ENCODE data around the gene RASL10B. TPM values are rescaled to one million over a fixed set of nuclear protein-coding genes. Genes with fewer than 3 reads are reported as not detected.

RASL10B gene
- total RNA-seq, 1 donor from 2014 or later: 1.0 TPM

DNA sequence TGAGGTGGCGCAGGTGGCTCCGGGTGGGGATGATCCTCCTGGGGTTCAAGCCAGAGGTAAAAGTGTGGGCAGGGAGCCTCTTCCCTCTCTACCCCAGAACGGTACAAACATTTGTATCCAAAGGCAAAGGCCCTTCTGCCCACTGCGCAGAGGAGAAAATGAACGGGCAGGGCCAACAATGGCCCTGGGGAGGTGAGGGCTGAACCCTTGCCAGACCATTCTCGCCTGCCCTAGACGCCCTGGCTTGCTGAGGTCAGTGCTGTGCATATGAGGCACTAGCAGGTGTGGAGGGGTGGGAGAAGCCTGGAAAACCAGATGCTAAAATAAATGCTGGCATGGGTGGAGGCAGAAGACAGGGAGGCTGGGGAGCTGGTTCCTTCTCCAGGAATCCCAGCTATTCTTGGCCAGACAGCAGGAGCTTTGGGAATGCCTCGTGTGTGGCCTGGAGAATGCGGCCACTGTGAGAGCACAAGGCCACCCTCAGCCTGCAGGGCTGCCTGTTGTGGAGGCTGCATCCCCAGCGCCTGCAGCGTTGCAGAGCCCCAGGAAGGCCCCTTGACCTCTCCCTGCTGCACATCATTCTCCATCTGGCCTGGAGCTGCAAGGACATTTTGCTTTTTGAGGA lies 33.8 kb downstream of the RASL10B start:
- Mint-ChIP-seq H3K4me1 (ENCODE audit: low read depth) (peaks cover 7% of the 10 kb centered on the region), H3K4me3 (peak overlapping the region; percentile 88), H3K9me3 (no peaks in the 10 kb centered on the region), H3K27ac (no peak overlapping the region), H3K36me3 (ENCODE audit: low read depth) (no peaks in the 10 kb centered on the region), H3K27me3 (ENCODE audit: insufficient read depth) (peaks cover 19% of the 10 kb centered on the region)
- intact Hi-C loops (cut with micrococcal nuclease): no loop called here
- no peak for DNase-seq (ENCODE audit: low spot score)

- intact Hi-C loops (cut with micrococcal nuclease): no loop called here
- Mint-ChIP-seq H3K27ac (no peak overlapping the region), H3K9me3 (no peaks in the 10 kb centered on the region), H3K27me3 (ENCODE audit: insufficient read depth) (peaks cover 21% of the 10 kb centered on the region), H3K36me3 (ENCODE audit: low read depth) (no peaks in the 10 kb centered on the region), H3K4me1 (ENCODE audit: low read depth) (peaks cover 7% of the 10 kb centered on the region), H3K4me3 (no peak overlapping the region)
- DNase-seq (ENCODE audit: low spot score): no peak
Observed at GRCh38 chr17:35765756-35766488, 34.5 kb downstream of the RASL10B start.

GRCh38 chr17:35766489-35766877 lies 35.0 kb downstream of the RASL10B start:
- intact Hi-C loops (cut with micrococcal nuclease): no loop called here
- Mint-ChIP-seq H3K27ac (no peak overlapping the region), H3K4me3 (no peak overlapping the region), H3K36me3 (ENCODE audit: low read depth) (no peaks in the 10 kb centered on the region), H3K27me3 (ENCODE audit: insufficient read depth) (peaks cover 21% of the 10 kb centered on the region), H3K4me1 (ENCODE audit: low read depth) (peaks cover 7% of the 10 kb centered on the region), H3K9me3 (no peaks in the 10 kb centered on the region)
- no peak for DNase-seq (ENCODE audit: low spot score)

DNA sequence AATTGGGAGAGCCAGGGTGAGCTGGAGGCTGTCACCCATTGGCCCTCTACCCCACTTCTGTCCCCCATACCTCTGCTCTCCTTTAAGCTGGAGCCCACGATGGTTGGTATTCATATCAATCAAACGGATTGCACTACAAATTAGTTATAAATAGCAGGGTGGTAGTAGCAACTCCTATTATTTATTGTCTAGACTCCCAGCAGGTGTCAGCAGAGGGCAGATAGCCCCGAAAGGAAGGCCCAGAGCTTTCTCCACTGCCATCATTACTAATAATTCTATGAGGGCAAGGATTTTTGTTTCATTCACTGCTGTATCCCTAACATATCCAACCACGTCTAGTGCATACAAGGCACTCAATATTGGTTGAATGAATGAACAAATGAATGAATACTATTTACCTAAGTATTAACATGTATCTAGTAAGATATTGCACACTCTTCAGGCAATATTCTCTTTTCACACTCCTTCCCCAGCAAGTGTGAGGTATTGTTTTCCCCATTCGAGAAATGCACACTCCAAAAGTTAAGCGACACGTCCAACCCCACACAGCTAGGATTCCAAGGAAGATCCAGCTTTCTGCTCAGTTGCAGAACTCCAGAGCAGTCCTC lies 35.6 kb downstream of the RASL10B start:
- H3K27me3 Mint-ChIP-seq (ENCODE audit: insufficient read depth): peaks cover 21% of the 10 kb centered on the region
- H3K36me3 Mint-ChIP-seq (ENCODE audit: low read depth): no peaks in the 10 kb centered on the region
- DNase-seq (ENCODE audit: low spot score): no peak
- intact Hi-C loops (cut with micrococcal nuclease): no loop called here
- H3K9me3 Mint-ChIP-seq: no peaks in the 10 kb centered on the region
- no peak overlapping the region for H3K4me3 Mint-ChIP-seq
- peaks cover 7% of the 10 kb centered on the region for H3K4me1 Mint-ChIP-seq (ENCODE audit: low read depth)
- no peak overlapping the region for H3K27ac Mint-ChIP-seq

- Mint-ChIP-seq H3K27ac (no peak overlapping the region), H3K36me3 (ENCODE audit: low read depth) (no peaks in the 10 kb centered on the region), H3K4me1 (ENCODE audit: low read depth) (peaks cover 7% of the 10 kb centered on the region), H3K4me3 (no peak overlapping the region), H3K27me3 (ENCODE audit: insufficient read depth) (peaks cover 25% of the 10 kb centered on the region), H3K9me3 (no peaks in the 10 kb centered on the region)
- DNase-seq (ENCODE audit: low spot score): no peak
- intact Hi-C loops (cut with micrococcal nuclease): no loop called here
Observed at GRCh38 chr17:35768797-35769196, 37.4 kb downstream of the RASL10B start.

DNA sequence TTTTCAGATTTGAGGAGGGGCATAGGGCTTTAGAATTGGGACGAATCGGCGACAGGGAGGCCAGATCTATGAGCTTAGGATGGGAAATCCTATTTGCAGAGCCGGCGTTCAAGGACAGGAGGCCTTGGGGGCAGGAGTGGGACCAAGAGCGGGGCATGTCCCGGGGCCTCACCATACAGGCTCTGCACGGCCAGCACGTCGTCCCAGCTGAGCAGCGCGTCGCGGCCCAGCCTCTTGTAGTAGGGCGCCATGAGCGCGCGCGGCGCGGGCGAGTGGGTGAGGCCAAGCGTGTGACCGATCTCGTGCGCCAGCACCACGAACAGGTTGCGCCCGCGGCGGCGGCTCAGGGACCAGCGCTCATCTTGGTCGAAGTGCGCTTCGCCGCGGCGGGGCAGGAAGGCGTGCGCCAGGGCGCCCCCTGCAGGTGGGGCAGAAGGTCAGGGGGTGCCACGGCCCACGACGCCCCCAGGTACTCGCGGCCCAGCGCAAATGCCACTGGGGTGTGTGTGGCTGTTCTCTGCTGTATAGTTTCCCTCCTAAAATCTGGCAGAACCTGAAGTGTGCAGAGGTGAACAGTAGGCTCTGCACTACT lies 38.6 kb downstream of the RASL10B start:
- no peak for DNase-seq (ENCODE audit: low spot score)
- H3K27me3 Mint-ChIP-seq (ENCODE audit: insufficient read depth): peaks cover 30% of the 10 kb centered on the region
- intact Hi-C loops (cut with micrococcal nuclease): no loop called here
- no peak overlapping the region for H3K4me3 Mint-ChIP-seq
- no peaks in the 10 kb centered on the region for H3K36me3 Mint-ChIP-seq (ENCODE audit: low read depth)
- no peak overlapping the region for H3K27ac Mint-ChIP-seq
- no peaks in the 10 kb centered on the region for H3K9me3 Mint-ChIP-seq
- H3K4me1 Mint-ChIP-seq (ENCODE audit: low read depth): peaks cover under 1% of the 10 kb centered on the region

GRCh38 chr17:35773129-35773528 lies 41.7 kb downstream of the RASL10B start:
- no peak overlapping the region for H3K27ac Mint-ChIP-seq
- no peak for DNase-seq (ENCODE audit: low spot score)
- no peaks in the 10 kb centered on the region for H3K36me3 Mint-ChIP-seq (ENCODE audit: low read depth)
- no peaks in the 10 kb centered on the region for H3K9me3 Mint-ChIP-seq
- intact Hi-C loops (cut with micrococcal nuclease): no loop called here
- H3K4me3 Mint-ChIP-seq: no peak overlapping the region
- no peaks in the 10 kb centered on the region for H3K4me1 Mint-ChIP-seq (ENCODE audit: low read depth)
- H3K27me3 Mint-ChIP-seq (ENCODE audit: insufficient read depth): peaks cover 20% of the 10 kb centered on the region

DNA sequence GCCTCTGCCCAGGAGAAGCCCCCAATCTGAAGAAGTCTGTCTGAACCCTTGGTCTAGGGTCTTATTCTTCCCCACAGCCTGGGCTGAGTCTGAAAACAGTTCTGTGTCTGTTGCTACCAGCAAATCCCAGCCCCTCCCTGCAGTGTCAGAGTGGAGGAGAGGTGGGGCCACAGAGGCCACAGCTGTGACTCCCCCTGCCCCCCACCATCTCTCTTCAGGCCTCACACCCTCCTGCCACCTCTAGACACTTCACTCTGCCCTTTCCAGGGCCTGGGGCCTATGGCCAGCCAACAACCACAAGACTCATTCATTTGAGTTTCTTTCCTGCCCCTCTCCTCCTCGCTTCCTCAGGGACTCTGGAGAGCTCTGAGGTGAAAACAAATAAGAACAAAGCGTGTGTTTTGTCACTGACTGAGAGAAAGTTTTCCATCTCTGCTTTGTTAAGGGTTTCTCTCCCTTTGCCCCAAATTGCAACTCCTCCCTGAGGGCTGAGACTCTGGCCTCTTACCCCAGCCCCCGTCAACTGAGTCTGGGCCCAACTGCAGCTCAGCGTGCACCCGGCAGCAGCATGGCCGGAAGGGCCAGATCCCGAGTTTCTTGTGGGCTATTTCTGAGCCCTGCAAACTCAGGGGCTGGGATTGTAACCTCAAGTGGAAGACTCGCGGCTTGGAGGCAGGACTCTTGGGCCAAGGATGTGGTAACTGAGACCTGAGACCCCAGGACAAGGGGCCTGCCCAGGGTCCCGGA lies 42.4 kb downstream of the RASL10B start:
- intact Hi-C loops (cut with micrococcal nuclease): no loop called here
- Mint-ChIP-seq H3K27ac (no peak overlapping the region), H3K4me1 (ENCODE audit: low read depth) (no peaks in the 10 kb centered on the region), H3K27me3 (ENCODE audit: insufficient read depth) (peaks cover 20% of the 10 kb centered on the region), H3K36me3 (ENCODE audit: low read depth) (no peaks in the 10 kb centered on the region), H3K4me3 (no peak overlapping the region), H3K9me3 (no peaks in the 10 kb centered on the region)
- no peak for DNase-seq (ENCODE audit: low spot score)

- Mint-ChIP-seq H3K27me3 (ENCODE audit: insufficient read depth) (peaks cover 20% of the 10 kb centered on the region), H3K27ac (no peak overlapping the region), H3K4me1 (ENCODE audit: low read depth) (no peaks in the 10 kb centered on the region), H3K9me3 (no peaks in the 10 kb centered on the region), H3K36me3 (ENCODE audit: low read depth) (no peaks in the 10 kb centered on the region), H3K4me3 (no peak overlapping the region)
- no peak for DNase-seq (ENCODE audit: low spot score)
- intact Hi-C loops (cut with micrococcal nuclease): no loop called here
Observed at GRCh38 chr17:35774499-35774898, 43.1 kb downstream of the RASL10B start.

DNA sequence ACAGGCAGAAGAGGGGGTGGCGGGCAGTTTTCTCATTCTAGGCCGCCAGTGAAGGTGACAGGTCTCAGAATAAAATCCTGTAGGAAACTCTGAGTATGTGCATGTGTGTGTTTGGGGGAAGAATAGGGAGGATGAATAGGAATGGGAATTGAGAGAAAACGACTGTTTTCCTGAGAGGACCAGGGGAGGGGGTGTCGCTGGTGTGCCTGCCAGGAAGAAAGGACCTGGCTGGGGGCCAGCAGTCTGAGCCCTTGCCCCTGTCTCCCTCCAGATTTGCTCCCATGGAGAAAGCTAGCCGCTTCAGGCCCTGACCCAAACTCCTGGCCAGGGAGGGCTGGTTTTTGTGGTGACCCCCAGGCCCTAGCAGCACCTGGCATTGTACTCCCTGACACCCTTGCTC lies 43.6 kb downstream of the RASL10B start:
- H3K27me3 Mint-ChIP-seq (ENCODE audit: insufficient read depth): peaks cover 20% of the 10 kb centered on the region

GRCh38 chr17:35775583-35775982 lies 44.1 kb downstream of the RASL10B start:
- intact Hi-C loops (cut with micrococcal nuclease): no loop called here
- no peaks in the 10 kb centered on the region for H3K9me3 Mint-ChIP-seq
- H3K27ac Mint-ChIP-seq: no peak overlapping the region
- peaks cover 18% of the 10 kb centered on the region for H3K27me3 Mint-ChIP-seq (ENCODE audit: insufficient read depth)
- H3K36me3 Mint-ChIP-seq (ENCODE audit: low read depth): no peaks in the 10 kb centered on the region
- H3K4me3 Mint-ChIP-seq: no peak overlapping the region
- H3K4me1 Mint-ChIP-seq (ENCODE audit: low read depth): no peaks in the 10 kb centered on the region
- no peak for DNase-seq (ENCODE audit: low spot score)

More for the DNA sequence above, 43.6 kb downstream of the RASL10B start:
- DNase-seq (ENCODE audit: low spot score): no peak
- Mint-ChIP-seq H3K36me3 (ENCODE audit: low read depth) (no peaks in the 10 kb centered on the region), H3K9me3 (no peaks in the 10 kb centered on the region), H3K4me3 (no peak overlapping the region), H3K4me1 (ENCODE audit: low read depth) (no peaks in the 10 kb centered on the region), H3K27ac (no peak overlapping the region)
- intact Hi-C loops (cut with micrococcal nuclease): no loop called here

DNA sequence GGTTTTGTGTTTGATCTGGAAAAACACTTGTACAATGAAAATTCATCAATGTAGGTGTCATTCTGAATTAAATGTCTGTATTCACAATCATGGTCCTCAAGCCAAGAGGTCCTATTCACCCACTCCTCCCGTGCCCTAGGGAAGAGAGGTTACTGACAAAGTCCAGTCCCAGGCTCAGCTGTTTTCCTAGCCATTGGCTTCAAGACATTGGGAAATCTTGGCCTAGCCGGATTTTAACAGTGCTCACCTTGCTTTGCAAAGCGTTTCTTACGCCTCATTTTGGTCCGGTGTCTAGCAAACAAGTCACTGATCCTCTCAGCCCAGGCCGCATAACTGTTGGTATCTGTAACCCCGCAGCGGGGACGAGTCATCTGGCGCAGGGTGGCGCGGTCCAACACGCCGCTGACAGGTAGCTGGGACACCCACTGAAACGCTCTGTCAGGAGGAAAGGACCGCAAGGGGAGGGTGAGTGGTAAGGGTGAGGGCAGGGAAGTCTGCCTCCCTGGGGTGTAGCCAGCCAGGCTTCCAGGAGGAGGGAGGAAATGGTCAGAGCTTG lies 47.3 kb downstream of the RASL10B start:
- DNase-seq (ENCODE audit: low spot score): no peak
- no peaks in the 10 kb centered on the region for H3K36me3 Mint-ChIP-seq (ENCODE audit: low read depth)
- no peaks in the 10 kb centered on the region for H3K4me1 Mint-ChIP-seq (ENCODE audit: low read depth)
- no peak overlapping the region for H3K4me3 Mint-ChIP-seq
- H3K9me3 Mint-ChIP-seq: no peaks in the 10 kb centered on the region
- intact Hi-C loops (cut with micrococcal nuclease): no loop called here
- no peak overlapping the region for H3K27ac Mint-ChIP-seq
- peaks cover 12% of the 10 kb centered on the region for H3K27me3 Mint-ChIP-seq (ENCODE audit: insufficient read depth)

All from activated T-helper 1 cell treated with anti-CD3 and anti-CD28 coated beads, Interleukin-12 subunit alpha, Interleukin-12 subunit beta, Interleukin-2, Interleukin-4 antibody, amounts not matched to agents 30 ng/mL and 10 ng/mL and 1 ng/mL, durations not matched to agents 14 hours and 24 hours and 36 hours (primary cell).